Esophagus squamous epithelium (tissue), 5 donors: ENCODE data around the gene EHBP1. TPM values are rescaled to one million over a fixed set of nuclear protein-coding genes. Genes with fewer than 3 reads are reported as not detected.

Source experiments
- DNase-seq: peaks from one replicate; lab custom pipeline; 2025; lab: John Stamatoyannopoulos, UW
- H3K27ac ChIP-seq, 4 donors: fragments of 200-600 bp; sonication (generic); one replicate each; pipeline ENCODE4 v1.5.1; 2016 to 2019; ENCODE audit warnings: mild to moderate bottlenecking in 1 of 4
- H3K27me3 ChIP-seq, 4 donors: fragments of 200-600 bp; sonication (generic); 1 replicate in 3 of 4; 2 replicates in 1 of 4; pipeline versions ENCODE4 v1.5.1 to v1.6.0; 2017 to 2021; ENCODE audit warnings: antibody characterized with exemption in 1 of 4
- H3K36me3 ChIP-seq, 3 donors: fragments of 200-600 bp; sonication (generic); one replicate each; pipeline ENCODE4 v1.5.1; 2016 to 2019
- H3K4me1 ChIP-seq, 3 donors: fragments of 200-600 bp; sonication (generic); one replicate each; pipeline ENCODE4 v1.5.1; 2017 to 2019
- H3K4me3 ChIP-seq, 4 donors: fragments of 200-600 bp; sonication (generic); 1 replicate in 3 of 4; 2 replicates in 1 of 4; pipeline ENCODE4 v1.5.1; 2016 to 2019; ENCODE audit warnings: mild to moderate bottlenecking in 2 of 4, moderate library complexity in 1 of 4
- H3K9me3 ChIP-seq, 3 donors: fragments of 200-600 bp; sonication (generic); one replicate each; pipeline ENCODE4 v1.5.1; 2016 to 2019
- CTCF ChIP-seq, 6 experiments: fragments of 450-650 bp in 4 of 6; fragments of 200-600 bp in 2 of 6; sonication (generic) in 2 of 6; IDR thresholded peaks; one replicate each; pipeline ENCODE4 v1.5.1; 2016 to 2019; ENCODE audit warnings: antibody characterized with exemption in 6 of 6, mild to moderate bottlenecking in 4 of 6, moderate library complexity in 4 of 6
- POLR2A ChIP-seq, 4 donors: fragments of 450-650 bp; IDR thresholded peaks; one replicate each; pipeline ENCODE4 v1.6.1; 2017; ENCODE audit warnings: antibody characterized with exemption in 4 of 4, mild to moderate bottlenecking in 4 of 4, moderate library complexity in 3 of 4
- WGBS, 2 donors: methylation state at CpG; one replicate each; pipeline ENCODE4 v1.1.5; 2018; 5-methylcytosine and 5-hydroxymethylcytosine counted together
- intact Hi-C: fragments of 100-400 bp; cut with DNase I; formaldehyde crosslinking; loops from one replicate; pipeline ENCODE4 v1.15.0; 2022
- total RNA-seq, 4 donors: library from RNA; depleted of rRNA; stranded (reverse); fragments of >200 nt; gene quantifications; one replicate each; pipeline ENCODE4 v1.1.0, GENCODE V29; 2016
- donor health status: DM: yes; HTN: yes; CAD: no.

The EHBP1 gene
- total RNA-seq, 4 donors from 2014 or later = 59.6 to 111 (median 77.9) TPM

GRCh38 chr2:62698653-62699052, 6.9 kb upstream of the EHBP1 start:
- H3K9me3 ChIP-seq = no peaks in the 10 kb centered on the region
- no peaks in the 10 kb centered on the region for H3K36me3 ChIP-seq
- no peaks in the 10 kb centered on the region for H3K27me3 ChIP-seq
- peaks cover 0 to 38% (median 25%) of the 10 kb centered on the region in 3 donors for H3K4me1 ChIP-seq
- intact Hi-C loops = no loop called here
- no peak overlapping the region for H3K4me3 ChIP-seq
- WGBS, 2 donors = 38 to 54% methylated on average over 1 of the region's 1 CpG
- peak overlapping the region; percentile 31 to 55 (median 42) for H3K27ac ChIP-seq
- TF ChIP-seq CTCF (IDR thresholded peaks at IDR 0.05) = no peak
- no peak for TF ChIP-seq POLR2A (IDR thresholded peaks at IDR 0.05)
- DNase-seq = no peak

- WGBS, 2 donors = 0 to 8% methylated on average over 2 of the region's 2 CpGs
- Histone ChIP-seq H3K4me3 (peak overlapping the region; percentile 84 to 97 (median 90)), H3K9me3 (no peaks in the 10 kb centered on the region), H3K36me3 (peaks cover 0 to under 1% (median 0%) of the 10 kb centered on the region in 3 donors), H3K27ac (peak overlapping the region; percentile 84 to 98 (median 94)), H3K27me3 (no peaks in the 10 kb centered on the region), H3K4me1 (peaks cover 8 to 53% (median 25%) of the 10 kb centered on the region in 3 donors)
- TF ChIP-seq CTCF (IDR thresholded peaks at IDR 0.05) = no peak
- no peak for TF ChIP-seq POLR2A (IDR thresholded peaks at IDR 0.05)
- DNase-seq = no peak
- intact Hi-C loops = no loop called here
Measured at GRCh38 chr2:62704654-62705006, 883 bp upstream of the EHBP1 start.

GRCh38 chr2:62705859-62706720, 577 bp downstream of the EHBP1 start:
- TF ChIP-seq CTCF (IDR thresholded peaks at IDR 0.05) (peak in 4 of 6 experiments; percentile 7 to 41 (median 32)), POLR2A (IDR thresholded peaks at IDR 0.05) (no peak)
- WGBS, 2 donors = 2 to 6% methylated on average over 16 to 24 of the region's 57 CpGs
- intact Hi-C loops = no loop called here
- Histone ChIP-seq H3K27ac (peak overlapping the region; percentile 94 to 98 (median 98)), H3K4me3 (peak overlapping the region; percentile 84 to 97 (median 90)), H3K27me3 (no peaks in the 10 kb centered on the region), H3K9me3 (no peaks in the 10 kb centered on the region), H3K36me3 (peaks cover 0 to 11% (median 0%) of the 10 kb centered on the region in 3 donors), H3K4me1 (peaks cover 8 to 61% (median 31%) of the 10 kb centered on the region in 3 donors)
- DNase-seq = no peak

GRCh38 chr2:62706721-62707521, 1.4 kb downstream of the EHBP1 start:
- peaks cover 8 to 69% (median 31%) of the 10 kb centered on the region in 3 donors for H3K4me1 ChIP-seq
- H3K27me3 ChIP-seq = no peaks in the 10 kb centered on the region
- 37 to 43% methylated on average over 7 of the region's 7 CpGs for WGBS, 2 donors
- peaks cover 0 to 18% (median 0%) of the 10 kb centered on the region in 3 donors for H3K36me3 ChIP-seq
- H3K9me3 ChIP-seq = no peaks in the 10 kb centered on the region
- H3K4me3 ChIP-seq = peak overlapping the region; percentile 84 to 97 (median 90)
- intact Hi-C loops = no loop called here
- DNase-seq = no peak
- TF ChIP-seq CTCF (IDR thresholded peaks at IDR 0.05) (no peak), POLR2A (IDR thresholded peaks at IDR 0.05) (no peak)
- peak overlapping the region; percentile 94 to 98 (median 98) for H3K27ac ChIP-seq
